Body of pancreas (tissue), 4 donors: ENCODE data around the gene LALBA. TPM values are rescaled to one million over a fixed set of nuclear protein-coding genes. Genes with fewer than 3 reads are reported as not detected.

Experiments used
- ATAC-seq: fragments of 150-250 bp; one replicate; pipeline ENCODE4 v1.9.1; 2016
- DNase-seq, 4 donors: peaks; one replicate each; pipeline ENCODE4 v3.0.0-alpha.2; 2019
- H3K27ac ChIP-seq, 4 donors: fragments of 200-600 bp; sonication (generic); 1 replicate in 3 of 4; 2 replicates in 1 of 4; pipeline versions ENCODE4 v1.5.1 to v1.6.1; 2016 to 2019; ENCODE audit warnings: mild to moderate bottlenecking in 1 of 4, mixed read lengths in 1 of 4, moderate library complexity in 1 of 4
- H3K27me3 ChIP-seq, 2 donors: fragments of 200-600 bp; sonication (generic); one replicate each; pipeline ENCODE4 v1.6.0; 2016; ENCODE audit warnings: mild to moderate bottlenecking in 1 of 2
- H3K36me3 ChIP-seq, 2 donors: fragments of 200-600 bp; sonication (generic); replicated peaks in 1 of 2; 2 replicates each; pipeline ENCODE4 v1.5.1; 2016; ENCODE audit warnings: low read depth in 2 of 2; ENCODE audit not compliant: insufficient read depth in 1 of 2
- H3K4me1 ChIP-seq: fragments of 200-600 bp; sonication (generic); one replicate; pipeline ENCODE4 v1.6.0; 2016
- H3K4me3 ChIP-seq, 2 donors: fragments of 200-600 bp; sonication (generic); 1 replicate in 1 of 2; 2 replicates in 1 of 2; pipeline ENCODE4 v1.5.1; 2016 to 2019
- H3K9me3 ChIP-seq, 3 donors: fragments of 200-600 bp; sonication (generic); 1 replicate in 2 of 3; 2 replicates in 1 of 3; pipeline ENCODE4 v1.5.1; 2016
- CTCF ChIP-seq, 7 experiments: fragments of 450-650 bp in 4 of 7; fragments of 200-600 bp in 3 of 7; sonication (generic) in 3 of 7; IDR thresholded peaks; one replicate each; pipeline ENCODE4 v1.5.1; 2016 to 2019; ENCODE audit warnings: antibody characterized with exemption in 7 of 7
- POLR2A ChIP-seq, 3 donors: fragments of 450-650 bp; IDR thresholded peaks; one replicate each; pipeline ENCODE4 v1.6.1; 2016; ENCODE audit warnings: antibody characterized with exemption in 3 of 3, mild to moderate bottlenecking in 2 of 3
- WGBS, 2 donors: methylation state at CpG; one replicate each; pipeline ENCODE4 v1.1.5; 2017; 5-methylcytosine and 5-hydroxymethylcytosine counted together
- intact Hi-C: fragments of 100-400 bp; cut with DNase I; formaldehyde crosslinking; loops from one replicate; pipeline ENCODE4 v1.15.1; 2023
- total RNA-seq, 2 donors: library from RNA; depleted of rRNA; stranded (reverse); fragments of >200 nt; gene quantifications; one replicate each; pipeline ENCODE4 v1.1.0, GENCODE V29; 2016

The LALBA gene
- not detected for total RNA-seq

- DNase-seq (no peak), ATAC-seq (no peak)
- Histone ChIP-seq H3K4me1 (no peaks in the 10 kb centered on the region), H3K9me3 (no peaks in the 10 kb centered on the region), H3K27ac (no peak within 1 kb of the TSS), H3K36me3 (no peaks in the 10 kb centered on the region), H3K27me3 (no peaks in the 10 kb centered on the region), H3K4me3 (no peak within 1 kb of the TSS)
- intact Hi-C loops: no loop called here
- TF ChIP-seq POLR2A (IDR thresholded peaks at IDR 0.05) (no peak), CTCF (IDR thresholded peaks at IDR 0.05) (no peak)
- WGBS, 2 donors: 67 to 100% methylated on average over 1 of the region's 1 CpG
Measured at GRCh38 chr12:48569946-48570345, at the start of gene LALBA. TSS of gene LALBA (minus strand) at chr12:48570046. CDS start at chr12:48570020, 26 bp downstream.

GRCh38 chr12:48618541-48618940 lies 48.7 kb upstream of the LALBA start:
- Histone ChIP-seq H3K27me3 (no peaks in the 10 kb centered on the region), H3K4me1 (no peaks in the 10 kb centered on the region), H3K9me3 (no peaks in the 10 kb centered on the region), H3K4me3 (no peak overlapping the region), H3K36me3 (no peaks in the 10 kb centered on the region), H3K27ac (no peak overlapping the region)
- peak; percentile 83 for ATAC-seq
- intact Hi-C loops: no loop called here
- DNase-seq: peak; percentile 77 to 81 (median 78)
- WGBS, 2 donors: 9 to 15% methylated on average over 7 of the region's 7 CpGs
- TF ChIP-seq CTCF (IDR thresholded peaks at IDR 0.05) (peak; percentile 84 to 92 (median 91)), POLR2A (IDR thresholded peaks at IDR 0.05) (no peak)

DNA sequence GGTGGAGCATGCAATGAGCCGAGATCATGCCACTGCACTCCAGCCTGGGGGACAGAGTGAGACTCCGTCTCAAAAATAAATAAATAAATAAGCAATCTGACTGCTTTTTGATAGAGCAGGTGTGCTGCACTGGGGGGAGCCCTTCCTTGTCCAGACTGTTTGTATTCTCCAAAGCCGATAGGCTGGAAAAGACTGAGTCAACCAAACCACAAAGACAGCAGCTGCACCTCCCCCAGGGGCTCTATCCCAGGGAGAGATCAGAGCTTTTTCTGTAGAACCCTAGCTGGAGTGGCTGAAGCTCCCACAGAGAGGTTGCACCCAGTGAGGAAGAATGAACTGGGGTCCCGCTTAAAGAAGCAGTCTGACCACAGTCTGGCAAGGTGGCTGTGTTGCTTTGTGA lies 45.8 kb upstream of the LALBA start:
- TF ChIP-seq POLR2A (IDR thresholded peaks at IDR 0.05) (no peak), CTCF (IDR thresholded peaks at IDR 0.05) (no peak)
- intact Hi-C loops: no loop called here
- WGBS, 2 donors: 69 to 79% methylated on average over 4 of the region's 4 CpGs
- Histone ChIP-seq H3K27ac (no peak overlapping the region), H3K36me3 (no peaks in the 10 kb centered on the region), H3K27me3 (no peaks in the 10 kb centered on the region), H3K9me3 (peaks cover 0 to 5% (median 0%) of the 10 kb centered on the region in 3 donors), H3K4me3 (no peak overlapping the region), H3K4me1 (no peaks in the 10 kb centered on the region)
- DNase-seq: no peak
- no peak for ATAC-seq

DNA sequence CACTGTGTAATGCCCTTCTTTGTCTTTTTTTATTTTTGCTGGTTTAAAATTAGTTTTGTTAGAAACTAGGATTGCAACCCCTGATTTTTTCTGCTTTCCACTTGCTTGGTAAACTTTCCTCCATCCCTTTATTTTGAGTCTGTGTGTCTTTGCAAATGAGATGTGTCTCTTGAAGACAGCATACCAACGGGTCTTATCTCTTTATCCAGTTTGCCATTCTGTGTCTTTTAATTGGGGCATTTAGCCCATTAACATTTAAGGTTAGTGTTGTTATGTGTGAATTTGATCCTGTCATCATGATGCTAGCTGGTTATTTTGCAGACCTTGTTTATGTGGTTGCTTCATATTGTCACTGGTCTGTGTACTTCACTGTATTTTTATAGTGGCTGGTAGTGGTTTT lies 43.5 kb upstream of the LALBA start:
- intact Hi-C loops: no loop called here
- DNase-seq (no peak), ATAC-seq (no peak)
- no peaks in the 10 kb centered on the region for H3K27me3 ChIP-seq
- no peak overlapping the region for H3K27ac ChIP-seq
- WGBS, 2 donors: 50 to 60% methylated on average over 1 of the region's 1 CpG
- H3K4me3 ChIP-seq: no peak overlapping the region
- TF ChIP-seq POLR2A (IDR thresholded peaks at IDR 0.05): no peak
- no peak for TF ChIP-seq CTCF (IDR thresholded peaks at IDR 0.05)
- no peaks in the 10 kb centered on the region for H3K36me3 ChIP-seq
- no peaks in the 10 kb centered on the region for H3K4me1 ChIP-seq
- peaks cover 0 to 12% (median 0%) of the 10 kb centered on the region in 3 donors for H3K9me3 ChIP-seq

DNA sequence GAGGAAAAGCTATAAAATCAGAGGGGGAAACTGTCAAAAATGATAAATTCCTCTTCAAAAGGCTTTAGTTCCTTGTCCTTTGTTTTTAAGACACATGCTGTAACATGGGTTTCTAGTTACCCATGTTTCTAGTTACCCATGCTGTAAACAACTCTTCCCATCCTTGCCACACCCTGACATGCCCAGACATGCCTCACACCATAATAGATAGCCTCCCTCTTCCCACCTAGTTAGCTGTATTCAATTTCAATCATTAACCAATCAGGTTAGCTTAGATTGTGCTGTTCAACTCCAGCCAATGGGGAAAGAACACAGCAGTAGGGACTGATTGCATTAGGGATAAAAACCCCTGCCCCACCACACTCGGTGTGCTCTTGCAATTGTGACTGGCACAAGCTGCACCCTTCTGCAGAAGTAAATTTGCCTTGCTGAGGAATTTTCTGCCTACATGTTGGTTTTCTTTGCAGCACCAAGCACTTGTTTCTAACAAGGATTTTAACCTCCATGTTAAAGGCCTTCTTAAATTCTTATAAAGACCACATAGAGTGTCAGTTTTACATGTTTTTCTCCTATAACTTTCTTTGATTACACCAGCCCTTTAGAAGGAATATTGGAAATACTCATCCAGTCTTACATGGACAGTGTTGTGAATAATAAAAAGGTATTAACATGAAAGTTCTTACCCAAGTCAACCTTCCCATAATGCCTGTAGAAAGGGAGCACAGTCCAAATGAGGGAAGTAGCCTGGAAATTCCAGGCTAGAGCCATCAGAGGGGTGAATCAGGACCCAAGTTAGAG lies 32.5 kb upstream of the LALBA start:
- intact Hi-C loops: no loop called here
- WGBS, 2 donors: 25 to 50% methylated on average over 1 of the region's 1 CpG
- no peak for DNase-seq

More for the DNA sequence above, 32.5 kb upstream of the LALBA start:
- TF ChIP-seq CTCF (IDR thresholded peaks at IDR 0.05) (no peak), POLR2A (IDR thresholded peaks at IDR 0.05) (no peak)
- no peak overlapping the region for H3K4me3 ChIP-seq
- H3K4me1 ChIP-seq: no peaks in the 10 kb centered on the region
- no peaks in the 10 kb centered on the region for H3K36me3 ChIP-seq
- peaks cover 0 to 23% (median 0%) of the 10 kb centered on the region in 3 donors for H3K9me3 ChIP-seq
- no peaks in the 10 kb centered on the region for H3K27me3 ChIP-seq
- no peak for ATAC-seq
- H3K27ac ChIP-seq: no peak overlapping the region
